Iris pigment epithelial cell (primary cell): ENCODE data around the gene TCF7L2.

Source experiments
- DNase-seq: peaks from one replicate; pipeline ENCODE4 v3.0.0-alpha.2; 2011; ENCODE audit warnings: low read depth

Gene TCF7L2

GRCh38 chr10:113179265-113179664 lies 229.2 kb downstream of the TCF7L2 start:
- DNase-seq = peak; percentile 10

DNA sequence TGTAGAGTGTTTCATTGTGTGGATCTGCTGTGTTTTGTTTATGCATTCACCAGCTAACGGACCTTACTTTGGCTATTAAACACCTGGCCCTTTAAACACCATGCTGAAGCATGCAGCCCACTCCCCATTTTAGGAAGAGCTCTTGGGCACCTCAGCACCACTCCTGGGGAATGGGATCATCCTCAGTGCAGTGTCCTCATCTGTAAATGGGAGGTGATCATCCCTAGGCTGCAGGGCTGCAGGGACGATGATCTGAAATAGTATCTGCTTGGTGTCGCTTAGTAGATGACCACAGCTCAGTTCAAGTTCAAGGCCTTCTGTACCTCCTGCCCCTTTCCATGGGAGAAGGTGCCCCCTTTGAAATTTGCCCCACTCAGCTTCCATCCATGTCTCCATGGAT lies 229.9 kb downstream of the TCF7L2 start:
- DNase-seq = no peak

DNA sequence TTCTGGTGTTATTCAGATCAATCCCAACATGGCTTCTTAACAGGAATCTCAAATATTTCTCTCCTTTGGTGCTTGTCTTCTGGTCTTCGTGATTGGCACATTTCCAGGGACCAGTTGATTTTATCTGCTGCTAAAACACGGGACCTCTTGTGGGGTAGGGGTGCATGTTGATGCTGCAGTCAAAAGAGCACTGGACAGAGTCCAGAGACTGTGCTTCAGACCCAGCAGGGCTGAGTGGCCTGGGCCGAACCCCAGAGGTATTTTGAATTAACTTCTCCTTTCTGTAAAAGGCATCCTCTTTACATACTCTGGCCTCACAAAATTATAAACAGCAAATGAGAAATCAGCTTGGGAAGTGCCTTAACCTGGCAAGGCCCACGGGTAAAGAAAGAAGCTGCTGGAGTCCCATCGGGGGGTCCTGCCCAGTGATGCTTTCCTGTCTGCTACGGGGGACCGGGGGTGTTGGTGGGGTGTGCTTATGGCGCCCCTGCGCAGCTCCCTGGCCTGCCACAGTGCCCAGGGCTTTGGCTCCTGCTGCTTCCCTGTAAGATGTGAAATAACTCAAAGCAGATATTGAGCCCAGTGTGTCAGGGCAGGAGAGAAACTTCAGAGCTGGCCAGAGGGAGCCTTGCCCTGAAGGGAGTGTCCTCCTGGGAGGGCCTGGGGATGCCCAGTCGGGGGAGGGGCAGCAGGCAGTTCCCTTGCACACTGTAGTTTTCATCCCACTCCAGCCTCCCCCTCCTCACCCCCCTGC lies 230.5 kb downstream of the TCF7L2 start:
- DNase-seq = no peak

DNA sequence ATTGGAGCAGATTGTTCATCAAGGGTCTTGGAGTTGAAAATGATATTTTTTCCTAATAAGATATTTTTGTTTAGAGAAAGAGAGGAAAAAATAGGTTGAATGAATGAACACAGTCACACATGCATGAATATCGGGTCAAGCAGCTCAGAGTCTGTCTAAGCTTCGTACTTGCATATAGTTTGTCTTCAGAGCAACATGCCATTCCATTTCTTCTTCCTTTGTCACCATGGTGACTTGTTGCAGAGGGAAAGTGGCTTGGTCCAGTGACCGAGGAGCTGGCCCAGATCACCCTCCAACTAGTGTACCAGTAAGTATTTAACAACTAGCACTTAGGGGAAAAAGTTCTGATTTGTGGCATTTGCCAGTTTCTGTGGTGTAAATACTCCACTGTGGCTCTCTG lies 232.1 kb downstream of the TCF7L2 start:
- no peak for DNase-seq

DNA sequence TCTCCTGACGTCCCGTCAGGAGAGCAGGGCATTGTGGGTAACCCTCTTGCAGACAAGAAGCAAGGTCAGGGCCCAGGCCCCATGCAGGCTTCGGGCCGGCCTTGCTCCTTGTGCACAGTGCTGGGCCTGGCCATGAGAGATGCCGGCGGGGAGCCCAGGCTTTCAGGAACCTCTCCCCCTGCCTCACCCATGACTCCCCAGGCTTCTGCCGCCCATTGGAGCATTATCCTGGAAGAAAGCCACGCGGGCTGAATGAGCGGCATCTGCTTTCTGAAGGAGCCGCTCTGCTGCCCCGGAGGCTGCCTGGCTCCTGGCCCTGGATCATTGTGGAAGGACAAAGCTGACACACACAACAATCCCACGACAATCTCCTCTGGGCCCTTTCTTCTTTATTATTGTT lies 233.5 kb downstream of the TCF7L2 start:
- no peak for DNase-seq

GRCh38 chr10:113187063-113187777 lies 237.2 kb downstream of the TCF7L2 start:
- peak; percentile 31 for DNase-seq

DNA sequence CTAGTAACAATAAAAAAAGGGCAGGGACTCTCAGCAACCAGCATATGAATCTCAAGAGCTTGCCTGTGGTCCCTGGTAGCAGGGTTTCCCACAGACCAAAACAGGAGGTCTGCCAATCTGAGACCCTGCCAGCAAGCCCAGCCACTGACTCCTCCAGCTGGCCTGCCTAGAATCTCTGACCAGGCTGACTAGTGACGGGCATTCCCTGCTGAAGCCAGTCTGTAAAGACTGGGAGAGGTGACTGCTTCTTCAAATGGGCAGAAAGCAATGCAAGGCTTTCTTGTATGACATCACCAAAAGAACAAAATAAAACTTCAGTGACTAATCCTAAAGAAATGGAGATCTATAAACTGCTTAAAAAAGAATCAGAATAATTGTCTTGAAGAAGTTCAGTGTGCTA lies 249.4 kb downstream of the TCF7L2 start:
- peak; percentile 57 for DNase-seq

- no peak for DNase-seq
Observed at GRCh38 chr10:113202011-113202410, 252.0 kb downstream of the TCF7L2 start.

DNA sequence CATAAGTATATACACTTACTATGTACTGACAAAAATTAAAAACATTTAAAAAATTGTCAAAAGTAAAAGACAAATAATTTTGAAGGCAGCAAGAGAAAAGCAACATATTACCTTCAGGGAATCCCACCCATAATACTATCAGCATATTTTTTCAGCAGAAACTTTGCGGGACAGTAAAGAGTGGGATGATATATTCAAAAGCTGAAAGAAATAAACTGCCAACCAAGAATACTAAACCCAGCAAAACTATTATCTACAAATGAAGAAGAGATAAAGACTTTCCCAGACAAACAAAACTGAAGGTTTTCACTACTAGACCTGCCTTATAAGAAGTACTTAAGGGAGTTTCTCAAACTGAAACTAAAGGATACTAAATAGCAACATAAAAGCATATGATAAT lies 257.9 kb downstream of the TCF7L2 start:
- DNase-seq = no peak

- no peak for DNase-seq
Observed at GRCh38 chr10:113213035-113213434, 263.0 kb downstream of the TCF7L2 start.

DNA sequence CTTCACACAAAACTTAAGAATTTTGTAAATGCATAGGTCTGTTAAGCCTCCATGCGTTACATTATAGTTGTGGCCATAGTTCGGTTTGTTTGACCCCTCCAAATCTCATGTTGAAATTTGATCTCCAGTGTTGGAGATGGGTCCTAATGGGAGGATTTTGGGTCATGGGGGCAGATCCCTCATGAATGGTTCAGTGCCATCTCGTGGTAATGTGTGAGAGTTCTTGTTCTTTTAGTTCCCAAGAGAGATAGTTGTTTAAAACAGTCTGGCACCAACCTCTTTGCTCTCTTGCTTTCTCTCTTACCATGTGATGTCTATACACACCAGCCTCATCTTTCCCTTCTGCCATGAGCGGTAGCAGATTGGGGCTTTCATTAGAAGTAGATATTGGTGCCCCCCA lies 264.3 kb downstream of the TCF7L2 start:
- no peak for DNase-seq

DNA sequence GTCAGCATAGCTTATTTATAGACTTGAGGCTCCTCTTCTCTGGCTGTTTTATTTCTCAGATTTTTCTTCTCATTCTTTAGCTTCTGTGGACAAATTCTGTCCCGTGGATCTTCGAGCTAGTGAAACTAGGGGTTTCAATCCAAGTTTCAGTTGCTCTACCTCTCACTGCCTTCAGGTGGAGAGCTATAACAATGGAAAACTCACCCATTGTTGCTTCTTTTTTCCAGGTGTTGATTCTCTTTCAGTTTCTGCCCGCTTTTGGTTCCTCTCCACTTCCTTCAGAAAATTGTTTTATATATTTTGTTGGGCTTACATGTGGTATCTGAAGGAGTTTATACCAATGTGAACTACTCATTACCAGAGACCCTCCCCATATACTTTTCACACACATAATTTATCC lies 266.1 kb downstream of the TCF7L2 start:
- no peak for DNase-seq
